Neural cell (in vitro differentiated cells): Measurements from ENCODE around the gene KDM4B.

Experiments
- CTCF ChIP-seq: fragments of 450-650 bp; IDR thresholded peaks from 2 replicates; pipeline ENCODE4 v1.5.1; 2014; ENCODE audit warnings: antibody characterized with exemption, mild to moderate bottlenecking, moderate library complexity; ENCODE audit not compliant: poor library complexity, severe bottlenecking
- EP300 ChIP-seq: fragments of 450-650 bp; conservative IDR thresholded peaks from 2 replicates; pipeline ENCODE4 v1.6.1; 2014; ENCODE audit warnings: antibody characterized with exemption, mild to moderate bottlenecking, moderate library complexity; ENCODE audit not compliant: poor library complexity, severe bottlenecking
- EZH2 ChIP-seq: fragments of 200-600, 300-800 bp; shearing (Covaris generic), sonication (generic); IDR thresholded peaks from 2 replicates; pipeline ENCODE4 v1.6.1; 2014; ENCODE audit warnings: antibody characterized with exemption, low read length, borderline replicate concordance, mild to moderate bottlenecking; ENCODE audit not compliant: insufficient read depth, poor library complexity, severe bottlenecking
- MXI1 ChIP-seq: fragments of 450-650 bp; conservative IDR thresholded peaks from 2 replicates; pipeline ENCODE4 v1.6.1; 2014; ENCODE audit warnings: antibody characterized with exemption, mild to moderate bottlenecking; ENCODE audit not compliant: poor library complexity, severe bottlenecking
- POLR2AphosphoS5 ChIP-seq: IDR thresholded peaks from 2 replicates; pipeline ENCODE4 v1.6.1; 2012
- RAD21 ChIP-seq: fragments of 450-650 bp; conservative IDR thresholded peaks from 2 replicates; pipeline ENCODE4 v1.6.1; 2014; ENCODE audit warnings: antibody characterized with exemption, mild to moderate bottlenecking, moderate library complexity
- REST ChIP-seq: IDR thresholded peaks from 2 replicates; pipeline ENCODE4 v1.6.1; 2012; ENCODE audit warnings: borderline replicate concordance
- SMC3 ChIP-seq: fragments of 450-650 bp; conservative IDR thresholded peaks from 2 replicates; pipeline ENCODE4 v1.6.1; 2014; ENCODE audit warnings: antibody characterized with exemption, mild to moderate bottlenecking, moderate library complexity; ENCODE audit not compliant: poor library complexity
- TAF1 ChIP-seq: IDR thresholded peaks from 2 replicates; pipeline ENCODE4 v1.6.1; 2012; ENCODE audit warnings: low read depth

- no peak for TF ChIP-seq CTCF
- no peak for TF ChIP-seq MXI1
- no peak for TF ChIP-seq EZH2
- TF ChIP-seq SMC3 = no peak
- TF ChIP-seq POLR2AphosphoS5 = no peak
- TF ChIP-seq REST = no peak
- TF ChIP-seq RAD21 = no peak
- TF ChIP-seq TAF1 = no peak
- no peak for TF ChIP-seq EP300
Observed at GRCh38 chr19:4971816-4972495, 3.0 kb downstream of the KDM4B start.
